SU-DHL-6 (cell line): ENCODE data around the gene SNRNP70.

Experiments used
- CTCF ChIP-seq: fragments of 200-600 bp; sonication (generic); IDR thresholded peaks from one replicate; pipeline ENCODE4 v1.5.1; 2017; ENCODE audit warnings: antibody characterized with exemption, mild to moderate bottlenecking, low read length, moderate library complexity; ENCODE audit not compliant: insufficient read depth, poor library complexity, severe bottlenecking
- EZH2phosphoT487 ChIP-seq: fragments of 200-600 bp; sonication (generic), shearing (Covaris generic); conservative IDR thresholded peaks from 2 replicates; pipeline ENCODE4 v1.6.1; 2018; ENCODE audit warnings: mild to moderate bottlenecking, antibody characterized with exemption, low read length, moderate library complexity, mixed read lengths

DNA sequence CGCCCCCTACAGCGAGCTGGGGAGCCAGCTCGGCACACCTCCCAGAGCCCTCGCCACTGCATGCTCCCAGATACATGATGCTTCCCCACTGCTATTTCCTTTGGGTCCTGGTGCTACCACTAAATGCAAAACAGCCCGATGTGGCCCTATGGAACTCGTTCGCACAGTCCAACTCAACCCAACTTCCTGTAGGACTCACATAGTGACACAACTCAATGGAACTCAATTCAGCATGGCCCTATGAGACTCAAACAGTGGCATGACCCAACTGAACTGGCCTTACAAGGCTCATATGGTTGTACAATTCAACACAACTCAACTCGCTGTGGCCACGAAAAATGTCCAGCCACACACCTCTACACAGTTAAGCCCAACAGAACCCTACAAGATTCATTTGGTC lies 16.2 kb upstream of the SNRNP70 start:
- TF ChIP-seq CTCF (no peak), EZH2phosphoT487 (no peak)
